ACHN (cell line): ENCODE results near the gene FUBP3.

ENCODE experiments used
- DNase-seq: peaks from one replicate; pipeline ENCODE4 v3.0.0-alpha.2; 2015
- in situ Hi-C: cut with HindIII; loops from 2 replicates; pipeline ENCODE4 v1.10.0; 2017; ENCODE audit warnings: low sequenced_read_pairs, low pct_ligation_motif_present, low pct_unique_long_range_greater_than_20kb

Gene FUBP3

GRCh38 chr9:130630071-130630450 is 50.7 kb downstream of the FUBP3 start:
- in situ Hi-C loops = no loop called here
- DNase-seq = no peak

- DNase-seq = no peak
- in situ Hi-C loops = no loop called here
These were observed 51.3 kb downstream of the FUBP3 start for GRCh38 chr9:130630506-130631330.

- DNase-seq = no peak
- in situ Hi-C loops = no loop called here
These were observed 52.1 kb downstream of the FUBP3 start for GRCh38 chr9:130631331-130632080.

- DNase-seq = no peak
- in situ Hi-C loops = no loop called here
These were observed 52.8 kb downstream of the FUBP3 start for GRCh38 chr9:130632081-130632710.

GRCh38 chr9:130632841-130633240 is 53.5 kb downstream of the FUBP3 start:
- DNase-seq = no peak
- in situ Hi-C loops = no loop called here

DNA sequence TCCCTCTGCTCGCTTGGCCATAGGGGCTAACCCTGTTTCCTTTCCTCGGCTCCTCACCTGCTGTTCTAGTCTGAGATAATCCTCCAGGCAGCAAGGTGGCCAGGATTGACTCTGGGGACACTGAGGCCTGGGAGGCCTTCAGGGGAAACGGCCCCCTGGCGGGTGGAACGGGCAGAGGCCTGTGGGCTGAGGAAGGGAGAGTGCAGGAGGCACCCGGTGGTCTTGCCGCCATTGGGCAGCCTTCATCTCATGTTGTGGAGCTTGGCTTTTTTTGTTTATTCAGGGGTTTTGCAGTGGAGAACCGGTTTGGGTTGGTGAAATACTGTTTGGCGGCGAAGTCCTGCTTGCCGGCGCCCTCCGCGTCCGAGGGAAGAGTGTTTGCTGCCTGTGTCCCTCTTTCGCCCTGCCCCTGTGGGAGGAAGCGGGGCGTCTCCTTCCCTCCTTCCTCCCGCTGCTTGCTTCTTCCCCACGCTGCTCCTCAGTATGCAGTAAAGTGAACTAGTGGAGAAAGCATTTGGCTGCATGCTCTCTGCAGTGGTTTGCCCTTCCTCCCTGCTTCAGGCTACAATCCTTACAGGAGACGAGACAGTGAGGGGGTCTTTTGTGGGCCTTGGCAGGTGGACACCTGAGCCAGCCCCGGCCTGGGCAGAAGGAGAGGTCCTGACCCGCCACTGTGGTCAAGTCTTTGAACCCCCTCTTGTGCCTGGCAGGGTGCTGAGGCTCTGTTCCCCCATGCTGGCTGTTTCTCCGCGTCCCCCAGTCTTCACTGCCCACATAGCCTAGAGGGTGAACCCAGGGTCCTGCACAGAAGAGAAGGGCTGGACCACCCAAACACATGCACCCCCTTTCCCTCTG is 54.2 kb downstream of the FUBP3 start:
- no peak for DNase-seq
- in situ Hi-C loops = no loop called here

DNA sequence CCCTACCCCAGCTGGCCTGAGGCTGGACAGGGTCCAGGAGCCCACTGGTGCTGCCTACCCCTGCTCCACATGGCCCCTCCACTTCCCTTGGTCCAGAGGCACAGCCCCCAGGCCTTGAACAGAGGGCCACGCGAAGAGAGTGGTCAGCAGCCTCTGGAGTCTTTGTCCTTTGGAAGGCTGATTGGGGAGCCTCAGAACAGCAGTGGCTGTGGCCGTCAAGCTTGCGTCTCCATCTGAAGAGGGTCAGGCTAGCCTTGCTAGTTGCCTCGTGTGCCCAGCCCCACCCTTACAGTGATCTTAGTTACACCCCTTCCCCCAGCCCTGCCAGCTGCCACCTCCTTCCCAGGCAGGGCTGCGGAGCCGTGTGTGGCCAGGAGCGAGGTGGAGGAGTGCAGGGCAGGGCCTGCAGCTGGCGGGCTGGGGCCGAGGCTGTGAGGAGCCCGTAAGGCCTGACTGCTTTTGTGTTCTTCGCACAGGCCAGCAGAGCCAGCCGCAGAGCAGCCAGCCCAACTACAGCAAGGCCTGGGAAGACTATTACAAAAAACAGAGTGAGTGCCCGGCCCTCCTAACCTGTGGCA is 54.9 kb downstream of the FUBP3 start:
- DNase-seq = no peak
- in situ Hi-C loops = no loop called here

GRCh38 chr9:130634801-130635200 is 55.4 kb downstream of the FUBP3 start:
- in situ Hi-C loops = no loop called here
- no peak for DNase-seq

GRCh38 chr9:130635306-130635705 is 55.9 kb downstream of the FUBP3 start:
- in situ Hi-C loops = no loop called here
- DNase-seq = no peak

DNA sequence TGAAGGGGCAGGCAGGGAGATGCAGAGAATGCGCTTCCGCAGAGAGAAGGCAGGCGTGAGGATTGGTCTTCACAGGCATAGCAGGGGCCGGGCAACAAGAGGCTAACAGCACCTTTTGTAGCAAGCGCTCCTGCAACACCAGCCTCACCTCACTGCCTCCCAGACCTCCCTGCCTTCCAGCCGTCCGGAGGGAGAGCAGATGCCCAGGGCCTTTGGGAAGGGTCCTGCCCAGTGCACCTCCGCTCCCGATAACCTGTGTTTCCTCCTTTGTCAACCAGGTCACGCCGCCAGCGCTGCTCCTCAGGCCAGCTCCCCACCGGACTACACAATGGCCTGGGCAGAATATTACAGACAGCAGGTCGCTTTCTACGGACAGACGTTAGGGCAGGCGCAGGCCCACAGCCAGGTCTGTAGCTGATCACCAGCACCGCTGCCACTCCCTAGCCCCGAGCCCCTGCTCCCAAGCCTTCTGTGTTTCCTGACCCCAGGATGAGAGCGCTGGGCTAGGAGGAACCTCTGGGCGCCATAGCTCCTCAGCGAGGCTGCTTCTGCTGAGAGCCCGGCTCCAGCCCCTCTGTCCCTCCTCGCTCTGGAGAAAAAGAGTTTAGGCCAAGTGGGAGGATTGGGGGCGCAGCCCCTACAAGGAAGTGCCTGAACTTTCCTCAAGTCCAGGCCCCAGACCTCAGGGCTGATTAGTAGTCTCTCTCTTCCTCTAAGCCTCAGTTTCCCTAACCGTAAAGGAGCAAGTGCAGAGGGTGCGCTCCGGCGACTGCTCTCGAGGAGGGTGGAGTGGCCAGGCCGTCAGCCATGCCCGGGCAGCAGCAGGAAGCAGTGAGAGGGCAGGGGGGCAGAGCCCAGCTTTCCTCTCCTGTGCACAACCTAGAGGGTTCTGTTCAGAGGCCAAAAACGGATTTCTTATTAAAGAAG is 56.6 kb downstream of the FUBP3 start:
- no peak for DNase-seq
- in situ Hi-C loops = no loop called here

- no peak for DNase-seq
- in situ Hi-C loops = no loop called here
These were observed 57.3 kb downstream of the FUBP3 start for GRCh38 chr9:130636648-130637020.

GRCh38 chr9:130638284-130639123 is 59.1 kb downstream of the FUBP3 start:
- no peak for DNase-seq
- in situ Hi-C loops = no loop called here

DNA sequence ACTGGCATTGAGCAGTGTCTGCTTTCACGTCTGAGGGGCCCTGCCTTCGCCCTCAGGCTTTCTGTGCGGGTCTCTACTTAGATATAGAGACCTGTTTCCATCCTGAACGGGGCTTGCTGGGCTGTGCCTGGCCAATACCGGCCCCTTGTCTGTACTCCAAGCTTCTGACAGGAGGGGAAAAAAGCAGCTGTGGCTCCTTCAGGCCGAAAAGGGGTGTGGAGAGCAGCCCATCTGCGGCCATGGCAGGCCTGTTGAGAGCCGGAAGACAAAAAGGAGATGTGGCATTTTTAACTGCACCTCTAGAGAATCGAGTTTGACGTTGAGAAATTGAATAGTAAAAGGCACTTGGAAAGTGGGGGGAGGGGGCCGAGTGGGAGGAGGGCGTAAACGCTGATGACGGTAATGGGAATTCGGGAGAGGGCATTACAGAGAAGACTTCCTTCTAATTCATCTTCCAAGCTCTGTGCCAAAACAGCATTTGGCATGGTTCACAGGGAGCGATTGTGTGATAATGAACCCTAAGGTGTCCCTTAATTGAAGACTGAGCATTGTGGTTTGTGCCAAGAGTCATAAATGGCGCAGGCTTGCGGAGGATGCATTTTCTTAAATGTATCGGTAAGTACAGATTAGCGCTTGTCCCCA is 59.9 kb downstream of the FUBP3 start:
- in situ Hi-C loops = no loop called here

GRCh38 chr9:130639866-130640555 is 60.6 kb downstream of the FUBP3 start:
- in situ Hi-C loops = no loop called here
- DNase-seq = no peak

More for the DNA sequence above, 59.9 kb downstream of the FUBP3 start:
- no peak for DNase-seq

- in situ Hi-C loops = no loop called here
- no peak for DNase-seq
These were observed 61.3 kb downstream of the FUBP3 start for GRCh38 chr9:130640681-130641080.

DNA sequence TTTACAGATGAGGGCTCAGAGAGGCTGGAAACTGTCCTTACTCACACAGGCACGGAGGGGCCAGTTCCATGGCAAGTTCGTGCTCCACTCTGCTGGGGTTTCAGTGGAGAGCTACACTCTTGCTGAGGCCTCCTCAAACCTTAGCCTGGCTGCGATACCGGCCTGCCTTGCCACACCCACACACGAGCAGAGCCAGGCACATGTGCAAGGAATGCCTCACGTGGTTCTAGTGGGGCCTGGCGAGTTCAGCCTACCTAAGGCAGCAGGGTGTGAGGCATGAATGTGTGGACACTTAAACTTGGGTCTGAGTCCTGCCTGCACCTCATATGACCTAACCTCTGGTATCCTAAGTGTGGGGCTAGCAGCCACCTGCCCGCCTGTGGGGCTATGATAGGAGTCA is 63.5 kb downstream of the FUBP3 start:
- DNase-seq = no peak
- in situ Hi-C loops = no loop called here
